Stimulated activated memory B cell treated with anti-CD40 and anti-IgM and Interleukin-4, amounts not matched to agents 10 μg/mL and 1 μg/mL and 100 μg/mL, for 72 hours (primary cell): Measurements from ENCODE around the gene C1orf53.
"Not testable (repeated sequence)": the region's sequence is repeated elsewhere in the genome, so short reads cannot be mapped to it uniquely, and the experiment has no call there.

Experiments
- ATAC-seq: fragments of 150-1000 bp; cut with Tn5 transposase; 2 replicates; pipeline ENCODE4 v1.10.0; 2021
- H3K27ac Mint-ChIP-seq: one replicate; pipeline ENCODE4 v1.8.0; 2022; ENCODE audit warnings: mild to moderate bottlenecking, mixed read lengths
- H3K27me3 Mint-ChIP-seq: one replicate; pipeline ENCODE4 v1.8.0; 2022; ENCODE audit warnings: mixed read lengths
- H3K36me3 Mint-ChIP-seq: one replicate; pipeline ENCODE4 v1.8.0; 2022; ENCODE audit warnings: mixed read lengths
- H3K4me1 Mint-ChIP-seq: one replicate; pipeline ENCODE4 v1.8.0; 2022; ENCODE audit warnings: mixed read lengths
- H3K4me3 Mint-ChIP-seq: one replicate; pipeline ENCODE4 v1.8.0; 2022; ENCODE audit warnings: mild to moderate bottlenecking, moderate library complexity, mixed read lengths
- H3K9me3 Mint-ChIP-seq: one replicate; pipeline ENCODE4 v1.8.0; 2022; ENCODE audit warnings: mixed read lengths

C1orf53 gene

DNA sequence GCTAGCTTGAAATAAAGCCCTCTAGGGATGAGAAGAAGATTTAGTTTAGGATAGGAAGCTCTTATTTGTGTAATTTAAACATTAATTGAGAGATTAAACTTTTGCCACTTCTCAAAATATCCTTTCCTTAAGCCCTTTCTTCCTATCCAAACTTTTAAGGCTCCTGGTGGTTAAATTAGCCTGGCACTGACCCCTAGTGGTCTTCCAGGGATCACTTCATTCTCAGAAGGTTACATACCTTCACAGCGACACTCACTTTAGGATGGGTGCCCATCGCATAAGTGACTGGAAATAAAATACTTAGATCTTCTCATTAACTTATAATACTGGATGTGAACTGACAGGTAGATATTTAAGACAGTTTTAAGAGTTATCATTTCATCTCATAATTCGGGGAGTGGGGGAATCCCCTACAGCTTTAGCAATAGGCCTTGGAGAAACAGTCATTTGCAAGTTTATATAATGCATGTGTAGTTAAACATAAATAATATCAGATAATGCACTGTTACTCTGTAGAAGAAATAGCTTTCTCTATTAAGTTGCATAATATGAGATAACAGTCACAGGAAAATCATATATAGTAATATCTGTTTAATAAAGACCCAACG lies 22.2 kb downstream of the C1orf53 start:
- no peaks in the 10 kb centered on the region for H3K36me3 Mint-ChIP-seq
- H3K9me3 Mint-ChIP-seq = no peaks in the 10 kb centered on the region
- H3K27ac Mint-ChIP-seq = no peak overlapping the region
- H3K4me1 Mint-ChIP-seq = peaks cover 24% of the 10 kb centered on the region
- ATAC-seq = peak; percentile 57
- H3K4me3 Mint-ChIP-seq = no peak overlapping the region
- H3K27me3 Mint-ChIP-seq = peaks cover 81% of the 10 kb centered on the region

DNA sequence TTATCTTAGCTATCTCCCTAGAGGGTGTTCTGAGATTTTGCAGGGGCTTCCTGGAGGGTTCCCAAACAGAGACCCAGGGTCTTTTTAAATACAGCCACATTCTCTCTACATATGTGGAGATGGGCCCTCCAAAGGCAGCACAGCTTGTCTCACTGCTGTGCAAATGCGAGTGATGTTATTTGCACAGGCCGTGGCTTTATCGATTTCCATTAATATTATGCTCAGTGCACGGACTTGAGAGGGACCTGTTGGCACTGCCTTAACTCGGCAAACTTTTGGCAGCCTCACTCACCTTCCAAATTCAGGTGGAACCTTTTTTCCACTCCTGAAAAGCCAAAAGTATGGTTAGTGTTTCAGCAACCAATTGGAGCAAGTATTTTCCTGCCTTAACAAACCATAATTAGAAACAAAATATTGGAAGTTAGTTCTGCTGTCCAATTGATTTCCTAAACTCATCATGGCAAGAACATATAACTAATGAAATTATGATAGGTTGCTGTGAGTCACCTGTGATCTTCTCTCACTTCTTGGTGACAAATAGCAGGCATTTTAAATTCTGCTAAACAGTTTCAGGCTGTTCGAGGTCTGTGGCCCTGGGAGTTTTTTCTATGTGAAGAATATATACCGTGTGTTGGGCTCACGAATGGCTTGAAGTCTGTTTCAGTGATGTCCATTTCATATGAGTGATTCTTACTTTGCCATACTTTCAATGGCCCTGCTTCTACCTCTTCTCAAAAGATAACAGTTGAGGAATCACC lies 25.7 kb downstream of the C1orf53 start:
- no peak for ATAC-seq
- Mint-ChIP-seq H3K27ac (no peak overlapping the region), H3K4me3 (peak overlapping the region; percentile 64), H3K4me1 (peaks cover 7% of the 10 kb centered on the region), H3K27me3 (peaks cover 48% of the 10 kb centered on the region), H3K36me3 (no peaks in the 10 kb centered on the region), H3K9me3 (no peaks in the 10 kb centered on the region)

DNA sequence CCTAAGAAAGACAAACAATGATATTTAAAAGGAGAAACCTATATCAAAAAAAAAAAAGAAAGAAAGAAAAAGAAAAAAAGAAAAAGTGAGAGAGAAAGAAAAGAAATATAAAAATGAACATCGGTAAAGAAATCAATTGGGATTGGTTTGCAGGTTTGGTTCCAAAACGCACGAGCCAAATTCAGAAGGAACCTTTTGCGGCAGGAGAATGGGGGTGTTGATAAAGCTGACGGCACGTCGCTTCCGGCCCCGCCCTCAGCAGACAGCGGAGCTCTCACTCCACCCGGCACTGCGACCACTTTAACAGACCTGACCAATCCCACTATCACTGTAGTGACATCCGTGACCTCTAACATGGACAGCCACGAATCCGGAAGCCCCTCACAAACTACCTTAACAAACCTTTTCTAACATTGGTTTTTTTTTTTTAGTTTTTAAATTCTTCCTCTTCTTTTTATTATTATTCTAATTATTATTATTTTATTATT lies 26.5 kb downstream of the C1orf53 start:
- H3K27ac Mint-ChIP-seq = no peak overlapping the region
- H3K4me3 Mint-ChIP-seq = peak overlapping the region; percentile 64
- H3K27me3 Mint-ChIP-seq = peaks cover 42% of the 10 kb centered on the region
- ATAC-seq = peak; percentile 62
- no peaks in the 10 kb centered on the region for H3K36me3 Mint-ChIP-seq
- H3K4me1 Mint-ChIP-seq = peaks cover 13% of the 10 kb centered on the region
- H3K9me3 Mint-ChIP-seq = no peaks in the 10 kb centered on the region

DNA sequence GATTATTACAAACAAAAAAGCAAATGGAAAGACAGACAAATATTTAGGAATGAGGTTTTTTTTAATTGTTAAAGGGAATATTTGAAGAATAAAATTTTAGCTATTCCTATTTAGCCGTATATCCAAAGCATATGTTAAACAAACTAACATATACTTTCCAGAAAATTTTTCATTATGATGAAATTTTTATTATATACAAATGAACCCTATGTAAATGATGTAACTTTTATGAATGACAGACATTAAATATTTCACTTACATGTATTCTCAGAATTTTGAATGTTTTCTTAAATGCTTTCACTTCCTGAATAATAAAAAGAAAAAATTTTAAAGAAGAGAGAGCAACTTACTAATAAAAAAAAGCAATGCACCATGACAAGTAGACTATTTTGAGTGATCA lies 30.6 kb downstream of the C1orf53 start:
- H3K4me3 Mint-ChIP-seq = no peak overlapping the region
- H3K9me3 Mint-ChIP-seq = no peaks in the 10 kb centered on the region
- H3K36me3 Mint-ChIP-seq = no peaks in the 10 kb centered on the region
- peaks cover 13% of the 10 kb centered on the region for H3K4me1 Mint-ChIP-seq
- ATAC-seq = no peak
- H3K27ac Mint-ChIP-seq = no peak overlapping the region
- H3K27me3 Mint-ChIP-seq = peaks cover 27% of the 10 kb centered on the region

DNA sequence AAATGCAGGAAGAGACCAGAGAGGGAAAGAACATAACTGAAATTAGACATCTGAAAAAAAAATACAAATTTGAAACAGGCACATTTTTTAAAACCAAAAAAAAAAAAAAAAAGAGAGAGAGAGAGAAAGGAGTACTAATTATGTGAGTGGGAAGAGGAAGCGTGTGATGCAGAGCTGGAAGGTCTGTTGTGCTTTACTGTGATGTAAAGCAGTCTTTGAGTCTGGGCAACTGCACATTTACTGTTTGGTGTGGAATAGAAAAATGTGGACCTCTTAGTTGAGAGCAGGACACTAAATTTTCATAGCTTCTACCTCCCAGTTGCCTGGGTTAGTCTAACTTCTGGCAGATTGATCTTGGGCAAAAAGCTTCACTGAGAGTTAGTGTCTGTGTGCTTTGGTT lies 31.2 kb downstream of the C1orf53 start:
- no peaks in the 10 kb centered on the region for H3K9me3 Mint-ChIP-seq
- peaks cover 10% of the 10 kb centered on the region for H3K4me1 Mint-ChIP-seq
- H3K27ac Mint-ChIP-seq = no peak overlapping the region
- ATAC-seq = no peak
- H3K4me3 Mint-ChIP-seq = no peak overlapping the region
- peaks cover 27% of the 10 kb centered on the region for H3K27me3 Mint-ChIP-seq
- no peaks in the 10 kb centered on the region for H3K36me3 Mint-ChIP-seq

DNA sequence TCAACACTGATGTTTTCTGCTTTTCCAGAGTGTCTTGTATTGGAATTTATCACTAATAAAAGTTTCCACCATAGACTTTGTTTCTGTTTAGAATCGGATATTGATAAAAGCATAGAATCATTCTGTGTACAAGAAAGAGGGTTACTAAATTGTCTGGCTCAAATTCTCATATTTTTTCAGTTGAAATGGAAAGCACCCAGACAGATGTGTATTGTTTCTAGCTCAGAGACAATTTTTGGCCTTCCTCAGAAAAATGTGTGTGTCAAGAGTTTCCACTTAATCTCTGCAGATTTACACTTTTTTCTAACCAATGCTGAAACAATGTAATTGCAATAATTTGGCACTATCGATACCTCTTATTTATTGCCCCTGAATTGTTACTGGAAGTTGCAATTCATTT lies 35.0 kb downstream of the C1orf53 start:
- H3K36me3 Mint-ChIP-seq = no peaks in the 10 kb centered on the region
- ATAC-seq = no peak
- peaks cover 30% of the 10 kb centered on the region for H3K27me3 Mint-ChIP-seq
- H3K27ac Mint-ChIP-seq = no peak overlapping the region
- no peak overlapping the region for H3K4me3 Mint-ChIP-seq
- H3K4me1 Mint-ChIP-seq = peaks cover 6% of the 10 kb centered on the region
- no peaks in the 10 kb centered on the region for H3K9me3 Mint-ChIP-seq

DNA sequence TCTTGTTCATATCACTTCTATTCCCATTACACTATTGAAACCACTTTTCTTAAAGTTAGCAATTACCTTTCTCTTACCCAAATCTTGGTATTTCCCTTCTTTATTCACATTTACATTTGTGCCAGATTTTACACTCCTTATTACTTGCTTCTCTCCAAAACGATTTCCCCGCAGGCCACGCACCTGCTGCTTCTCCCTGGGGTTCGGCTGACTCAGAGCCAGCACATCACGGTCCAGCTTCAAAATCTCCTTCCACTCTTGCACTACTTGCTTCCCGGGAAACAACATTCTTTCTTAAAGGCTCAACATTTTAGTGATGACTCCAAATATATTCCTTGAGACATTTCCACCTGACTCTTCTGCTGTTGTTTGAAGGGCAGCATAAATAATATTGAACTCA lies 35.5 kb downstream of the C1orf53 start:
- Mint-ChIP-seq H3K4me3 (no peak overlapping the region), H3K27ac (no peak overlapping the region), H3K9me3 (no peaks in the 10 kb centered on the region), H3K27me3 (peaks cover 30% of the 10 kb centered on the region), H3K36me3 (no peaks in the 10 kb centered on the region), H3K4me1 (peaks cover 6% of the 10 kb centered on the region)
- no peak for ATAC-seq

DNA sequence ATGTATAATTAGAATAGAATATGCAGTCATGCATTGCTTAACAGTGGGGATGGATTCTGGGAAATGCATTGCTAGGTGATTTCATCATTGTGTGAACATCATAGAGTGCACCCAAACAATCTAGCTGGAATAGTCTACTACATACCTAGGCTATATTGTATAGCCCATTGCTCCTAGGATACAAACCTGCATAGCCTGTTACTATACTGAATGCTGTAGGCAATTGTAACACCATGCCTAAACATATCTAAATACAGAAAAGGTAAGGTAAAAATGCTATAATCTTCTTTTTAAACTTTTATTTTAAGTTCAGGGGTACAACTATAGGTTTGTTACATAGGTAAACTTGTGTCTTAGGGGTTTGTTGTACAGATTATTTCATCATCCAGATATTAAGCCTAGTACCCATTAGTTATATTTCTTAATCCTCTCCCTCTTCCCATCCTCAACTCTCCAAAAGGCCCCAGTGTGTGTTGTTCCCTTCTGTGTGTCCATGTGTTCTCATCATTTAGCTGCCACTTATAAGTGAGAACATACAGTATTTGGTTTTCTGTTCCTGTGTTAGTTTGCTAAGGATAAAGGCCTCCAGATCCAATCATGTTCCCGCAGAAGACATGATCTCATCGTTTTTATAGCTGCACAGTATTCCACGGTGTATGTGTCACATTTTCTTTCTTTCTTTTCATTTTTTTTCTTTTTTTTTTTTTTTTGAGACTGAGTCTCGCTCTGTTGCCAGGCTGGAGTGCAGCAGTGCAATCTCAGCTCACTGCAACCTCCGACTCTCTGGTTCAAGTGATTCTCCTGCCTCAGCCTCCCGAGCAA lies 36.9 kb downstream of the C1orf53 start:
- not testable (repeated sequence) for H3K36me3 Mint-ChIP-seq, H3K27ac Mint-ChIP-seq, H3K9me3 Mint-ChIP-seq, H3K4me3 Mint-ChIP-seq, H3K4me1 Mint-ChIP-seq
- peaks cover 34% of the 10 kb centered on the region for H3K27me3 Mint-ChIP-seq
- peak; percentile 27 for ATAC-seq

DNA sequence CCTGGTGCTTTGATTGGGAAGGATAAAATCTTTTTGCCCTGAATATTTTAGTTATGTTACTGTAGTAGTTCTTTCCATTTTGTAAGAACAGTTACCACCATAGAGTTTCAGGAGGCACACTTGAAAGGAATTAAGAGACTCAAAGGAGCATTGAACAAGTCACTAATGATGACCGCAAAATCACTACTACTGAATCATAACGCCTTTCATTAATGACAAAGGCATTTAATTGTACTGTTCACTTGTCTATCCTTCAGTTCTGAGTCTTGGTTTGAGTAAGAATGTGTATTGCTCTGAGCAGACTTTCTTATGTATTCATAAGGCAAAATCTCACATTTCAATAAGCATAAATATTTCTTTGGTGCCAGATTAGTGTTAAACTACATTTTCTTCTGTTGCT lies 39.6 kb downstream of the C1orf53 start:
- H3K36me3 Mint-ChIP-seq = no peaks in the 10 kb centered on the region
- no peaks in the 10 kb centered on the region for H3K9me3 Mint-ChIP-seq
- H3K27ac Mint-ChIP-seq = no peak overlapping the region
- no peaks in the 10 kb centered on the region for H3K4me1 Mint-ChIP-seq
- ATAC-seq = no peak
- H3K27me3 Mint-ChIP-seq = peaks cover 48% of the 10 kb centered on the region
- no peak overlapping the region for H3K4me3 Mint-ChIP-seq

DNA sequence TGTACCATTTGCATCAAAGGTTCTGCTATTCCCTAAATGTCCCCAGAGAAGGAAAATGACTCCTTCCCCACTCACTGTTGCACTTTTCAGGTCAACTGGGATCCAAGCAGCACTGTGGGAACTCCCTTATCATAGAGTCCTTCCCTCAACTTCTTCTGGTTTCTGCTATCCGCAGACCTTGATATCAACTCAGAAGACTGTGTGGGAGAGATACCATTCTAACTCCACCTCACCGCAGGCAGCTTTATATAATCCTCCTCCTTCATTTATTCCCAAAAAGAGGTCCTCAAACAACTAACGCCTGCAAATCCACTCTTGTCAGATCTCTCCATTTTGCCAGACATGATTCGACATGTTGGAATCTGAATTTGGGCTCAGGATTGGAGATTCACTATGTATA lies 42.1 kb downstream of the C1orf53 start:
- no peaks in the 10 kb centered on the region for H3K36me3 Mint-ChIP-seq
- H3K27me3 Mint-ChIP-seq = peaks cover 52% of the 10 kb centered on the region
- H3K27ac Mint-ChIP-seq = no peak overlapping the region
- no peak for ATAC-seq
- H3K4me1 Mint-ChIP-seq = peaks cover 5% of the 10 kb centered on the region
- no peak overlapping the region for H3K4me3 Mint-ChIP-seq
- H3K9me3 Mint-ChIP-seq = no peaks in the 10 kb centered on the region

DNA sequence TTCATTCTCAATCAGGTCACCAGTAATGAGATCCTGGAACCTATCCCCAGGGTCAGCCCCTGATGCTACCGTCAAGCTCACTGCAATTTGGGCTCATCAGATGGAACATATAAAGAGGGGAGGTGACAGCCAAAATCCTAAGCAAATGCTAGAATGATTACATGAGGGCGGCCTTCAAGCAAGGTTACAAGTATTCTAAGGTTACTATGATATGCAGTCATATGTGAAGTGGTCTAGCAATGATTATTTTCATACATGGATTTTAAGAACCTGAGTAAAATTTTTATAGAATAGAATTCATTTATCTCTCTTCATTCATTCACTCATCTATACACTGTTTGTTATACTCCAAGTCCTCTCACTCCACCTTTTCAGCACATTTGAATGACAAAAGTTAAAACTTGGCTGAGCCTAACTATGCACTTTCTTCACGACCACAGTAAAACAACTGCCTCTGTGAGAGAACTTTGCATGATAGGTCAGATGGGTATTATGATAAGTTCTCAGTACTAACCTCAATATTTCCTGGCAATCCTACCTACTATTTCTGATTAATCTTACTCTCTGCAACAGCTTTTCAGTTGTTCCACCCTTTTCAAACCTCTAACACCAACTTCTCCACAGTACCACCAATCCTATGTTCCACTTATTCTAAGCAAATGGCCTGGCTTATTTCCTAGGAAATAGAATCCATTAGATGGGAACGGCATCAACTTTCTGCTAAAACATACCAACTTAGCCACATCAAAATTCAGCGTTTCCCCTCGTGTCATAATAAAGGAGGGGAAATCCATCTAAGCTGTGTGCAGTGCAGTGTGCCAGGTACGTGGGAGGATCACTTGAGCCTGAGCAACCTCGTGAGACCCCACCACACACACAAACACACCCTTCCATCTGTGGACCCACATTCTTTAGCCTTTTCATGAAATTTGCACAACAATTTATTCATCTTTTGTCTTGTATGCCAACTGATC lies 46.8 kb downstream of the C1orf53 start:
- Mint-ChIP-seq H3K4me1 (peaks cover 9% of the 10 kb centered on the region), H3K4me3 (no peak overlapping the region), H3K27ac (no peak overlapping the region), H3K9me3 (no peaks in the 10 kb centered on the region), H3K27me3 (peaks cover 47% of the 10 kb centered on the region), H3K36me3 (no peaks in the 10 kb centered on the region)
- peak; percentile 67 for ATAC-seq

DNA sequence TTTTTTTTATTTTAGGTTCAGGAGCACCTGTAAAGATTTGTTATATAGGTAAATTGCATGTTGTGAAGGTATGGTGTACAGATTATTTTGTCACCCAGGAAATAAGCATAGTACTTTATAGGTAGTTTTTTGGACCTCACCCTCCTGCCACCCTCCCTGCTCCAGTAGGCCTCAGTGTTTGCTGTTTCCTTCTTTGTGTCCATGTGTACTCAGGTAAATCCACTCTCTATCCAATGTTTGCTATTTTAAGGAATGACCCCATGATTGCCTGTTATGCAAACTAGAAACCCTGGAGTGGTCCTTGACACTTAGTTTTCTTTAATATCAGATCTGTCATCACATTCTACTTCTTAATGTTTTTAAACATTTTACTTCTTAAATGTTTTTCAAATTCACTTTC lies 48.7 kb downstream of the C1orf53 start:
- no peak overlapping the region for H3K4me3 Mint-ChIP-seq
- no peak for ATAC-seq
- peaks cover 30% of the 10 kb centered on the region for H3K27me3 Mint-ChIP-seq
- no peak overlapping the region for H3K27ac Mint-ChIP-seq
- no peaks in the 10 kb centered on the region for H3K36me3 Mint-ChIP-seq
- H3K4me1 Mint-ChIP-seq = peaks cover 9% of the 10 kb centered on the region
- no peaks in the 10 kb centered on the region for H3K9me3 Mint-ChIP-seq

DNA sequence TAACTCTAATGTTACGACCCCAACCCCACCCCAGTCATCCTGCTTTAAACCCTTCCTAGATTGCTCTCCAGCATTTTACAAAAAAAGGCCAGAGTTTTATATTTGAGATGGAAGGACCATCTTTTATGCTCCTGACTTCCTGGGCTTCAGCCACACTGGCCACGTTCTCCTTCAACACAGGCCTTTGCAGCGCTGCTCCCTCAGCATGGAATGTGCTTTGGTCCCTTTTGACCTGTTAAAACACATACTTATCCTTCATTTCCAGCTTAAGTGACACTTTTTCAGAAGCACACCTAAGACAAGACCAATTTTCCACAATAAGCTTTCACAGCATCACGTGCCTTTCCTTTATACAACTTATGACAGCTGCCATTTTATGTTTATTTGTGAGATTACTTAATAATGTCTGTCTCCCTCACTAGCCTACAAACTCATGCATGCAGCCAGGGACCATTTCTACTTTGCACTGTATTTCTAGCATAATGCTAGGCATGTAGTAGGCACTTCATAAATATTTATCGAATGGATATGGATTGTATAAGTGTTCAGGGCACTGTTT lies 49.3 kb downstream of the C1orf53 start:
- no peak for ATAC-seq
- peaks cover 9% of the 10 kb centered on the region for H3K4me1 Mint-ChIP-seq
- no peaks in the 10 kb centered on the region for H3K36me3 Mint-ChIP-seq
- no peaks in the 10 kb centered on the region for H3K9me3 Mint-ChIP-seq
- H3K27ac Mint-ChIP-seq = no peak overlapping the region
- H3K27me3 Mint-ChIP-seq = peaks cover 27% of the 10 kb centered on the region
- no peak overlapping the region for H3K4me3 Mint-ChIP-seq

DNA sequence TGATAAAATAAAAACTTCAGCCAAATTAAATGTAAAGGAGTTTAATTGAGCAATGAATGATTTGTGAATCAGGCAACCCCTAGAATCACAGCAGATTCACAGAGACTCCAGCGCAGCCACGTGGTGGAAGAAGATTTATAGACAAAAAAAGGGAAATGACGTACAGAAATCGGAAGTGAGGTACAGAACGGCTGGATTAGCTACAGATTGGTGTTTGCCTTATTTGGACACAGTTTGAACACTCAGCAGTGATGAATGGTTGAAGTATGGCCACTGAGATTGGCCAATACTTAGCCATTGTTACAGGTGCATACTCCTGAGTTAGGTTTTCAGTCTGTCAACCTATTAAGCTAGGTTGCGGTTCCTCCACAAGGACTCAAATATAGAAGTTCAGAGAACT lies 51.0 kb downstream of the C1orf53 start:
- not testable (repeated sequence) for H3K36me3 Mint-ChIP-seq, H3K4me1 Mint-ChIP-seq, H3K9me3 Mint-ChIP-seq, H3K27ac Mint-ChIP-seq, ATAC-seq, H3K4me3 Mint-ChIP-seq
- H3K27me3 Mint-ChIP-seq = peaks cover 21% of the 10 kb centered on the region
